HG02571 (cell line): ENCODE data around the gene EFCC1.

Experiments
- ATAC-seq: cut with Tn5 transposase; IDR thresholded peaks from one replicate; pipeline ENCODE4 v1.9.1; 2021; ENCODE audit warnings: mild to moderate bottlenecking, moderate library complexity; ENCODE audit not compliant: unreplicated experiment

EFCC1 gene

GRCh38 chr3:129001101-129001805 lies at the start of gene EFCC1:
EFCC1 (plus strand) TSS chr3:129001304; CDS start chr3:129001629, 325 bp downstream.
- no peak for ATAC-seq

DNA sequence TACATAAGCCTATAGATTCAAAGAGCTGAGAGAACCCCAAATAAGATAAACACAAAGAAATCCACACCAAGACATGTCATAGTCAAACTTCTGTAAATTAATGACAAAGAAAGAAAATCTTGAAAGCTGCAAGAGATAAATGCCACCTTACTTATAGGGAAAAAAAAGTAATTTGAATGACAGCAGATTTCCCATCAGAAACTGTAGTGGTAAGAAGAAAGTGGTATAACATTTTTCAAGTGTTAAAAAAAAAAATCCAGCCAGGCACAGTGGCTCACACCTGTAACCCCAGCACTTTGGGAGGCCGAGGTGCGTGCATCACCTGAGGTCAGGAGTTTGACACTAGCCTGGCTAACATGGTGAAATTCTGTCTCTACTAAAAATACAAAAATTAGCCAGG lies 44.7 kb upstream of the EFCC1 start:
- ATAC-seq: no peak

GRCh38 chr3:128965280-128965679 lies 35.8 kb upstream of the EFCC1 start:
- no peak for ATAC-seq

DNA sequence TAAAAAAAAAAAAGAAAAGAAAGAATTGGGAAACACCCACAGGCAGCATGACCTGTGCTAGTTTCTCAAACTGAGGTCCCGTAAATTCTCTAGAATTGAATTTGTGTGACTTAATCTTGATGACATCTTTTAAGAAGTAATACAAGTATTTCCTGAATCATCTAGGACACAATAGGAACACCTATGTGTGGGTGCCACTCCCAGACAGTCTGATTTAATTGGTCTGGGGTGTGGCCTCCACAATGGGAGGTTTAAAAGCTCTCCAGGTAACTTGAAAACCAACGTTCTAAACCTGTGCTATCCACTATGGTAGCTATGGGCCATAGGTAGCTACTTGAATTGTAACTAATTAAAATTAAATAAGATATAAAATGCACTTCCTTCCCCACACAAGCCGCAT lies 35.3 kb upstream of the EFCC1 start:
- ATAC-seq: no peak

DNA sequence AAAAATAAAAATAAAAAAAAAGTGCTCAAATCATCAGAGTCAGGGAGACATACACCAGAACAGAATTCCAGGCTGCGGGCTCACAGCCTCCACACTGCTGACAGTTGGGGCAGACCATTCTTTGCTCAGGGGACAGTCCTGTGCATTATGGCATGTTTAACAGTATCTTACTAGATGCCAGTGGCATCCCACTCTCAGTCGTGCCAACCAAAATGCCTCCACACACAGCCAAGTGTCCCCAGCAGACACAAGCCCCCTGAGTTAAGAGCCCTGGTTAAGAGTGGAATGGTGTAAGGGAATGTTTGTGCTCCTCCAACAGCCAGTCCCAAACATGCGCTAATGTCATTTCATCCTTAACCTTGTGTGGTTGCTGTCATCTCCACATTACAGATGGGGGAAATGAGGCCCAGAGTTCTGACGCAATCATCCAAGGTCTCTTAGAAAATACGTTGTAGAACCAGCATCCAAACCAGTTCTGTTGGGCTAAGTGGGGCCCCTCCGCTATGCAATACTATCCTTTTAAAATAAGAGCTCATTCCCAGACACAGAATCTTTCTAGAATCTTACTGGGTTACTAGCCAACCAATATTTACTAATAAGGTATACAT lies 33.3 kb upstream of the EFCC1 start:
- no peak for ATAC-seq

DNA sequence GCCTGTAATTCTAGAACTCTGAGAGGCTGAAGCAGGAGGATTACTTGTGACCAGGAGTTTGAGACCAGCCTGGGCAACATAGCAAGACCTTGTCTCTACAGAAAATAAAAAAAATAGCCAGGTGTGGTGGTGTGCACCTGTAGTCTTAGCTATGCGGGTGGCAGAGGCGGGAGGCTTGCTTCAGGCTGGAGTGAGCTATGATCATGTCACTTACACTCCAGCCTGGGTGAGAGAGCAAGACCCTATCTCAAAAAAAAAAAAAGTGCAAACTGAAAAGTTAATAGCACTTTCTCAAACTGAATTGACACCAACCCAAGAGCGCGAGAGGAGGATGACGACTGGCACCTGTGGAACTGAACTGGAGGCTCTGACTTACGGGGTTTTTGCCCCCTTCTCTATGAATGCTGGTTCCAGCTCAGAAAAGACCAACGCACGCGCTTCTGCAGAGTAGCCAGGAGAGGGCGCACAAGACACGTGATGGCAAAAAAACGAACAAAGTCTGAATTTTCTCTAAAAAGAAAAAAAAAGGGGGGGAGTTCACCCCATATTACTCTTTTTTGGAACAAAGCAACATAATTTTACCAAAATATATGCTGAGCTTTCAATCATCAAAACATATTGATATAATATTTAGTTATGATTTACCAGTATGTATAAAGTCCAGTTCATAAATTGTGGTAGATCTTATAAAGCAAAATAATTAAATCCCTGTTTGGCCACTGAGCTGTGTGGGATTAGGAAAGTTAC lies 30.9 kb upstream of the EFCC1 start:
- ATAC-seq: no peak

DNA sequence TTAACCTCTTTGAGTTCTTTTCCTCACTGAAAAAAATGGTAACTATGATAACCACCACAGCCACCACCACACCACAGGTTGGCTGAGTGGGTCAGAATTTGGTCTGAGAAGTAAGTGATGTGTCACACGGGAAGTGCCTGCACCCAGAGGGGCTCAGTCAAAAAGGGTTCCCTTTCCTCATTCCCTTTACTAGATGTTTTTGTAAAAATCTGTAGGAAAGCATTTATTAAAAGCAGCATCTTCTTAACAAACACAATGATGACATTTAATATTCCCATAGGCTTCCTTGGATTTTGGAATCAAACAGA lies 30.4 kb upstream of the EFCC1 start:
- ATAC-seq: no peak

GRCh38 chr3:128971421-128972100 lies 29.5 kb upstream of the EFCC1 start:
- no peak for ATAC-seq

DNA sequence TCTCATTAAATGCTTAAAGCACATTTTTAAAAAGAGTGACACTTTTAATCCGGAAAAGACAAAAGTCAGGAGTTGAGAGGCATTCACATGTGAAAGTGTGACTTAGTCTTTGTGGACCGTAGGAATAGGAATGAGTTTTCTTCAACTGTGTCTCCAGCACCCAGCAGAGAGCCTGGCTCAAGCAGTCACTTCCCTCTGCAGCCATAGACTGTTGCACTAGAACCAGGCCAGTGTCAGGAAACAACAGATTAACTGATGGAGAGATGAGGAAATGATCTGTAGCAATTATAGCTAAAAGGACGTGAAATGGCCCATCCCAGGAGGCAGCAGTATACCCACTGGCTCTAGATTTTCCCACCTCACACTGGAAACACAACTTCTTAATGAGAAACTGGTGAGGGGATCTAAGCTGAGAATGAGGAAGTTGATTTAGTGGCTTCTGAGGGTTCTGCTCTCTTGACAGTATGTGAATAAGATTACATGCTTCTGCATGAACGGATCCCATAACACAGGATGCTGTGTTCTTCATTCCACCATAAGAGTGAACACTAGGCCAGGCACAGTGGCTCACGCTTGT lies 27.0 kb upstream of the EFCC1 start:
- no peak for ATAC-seq

GRCh38 chr3:128975276-128975675 lies 25.8 kb upstream of the EFCC1 start:
- no peak for ATAC-seq

DNA sequence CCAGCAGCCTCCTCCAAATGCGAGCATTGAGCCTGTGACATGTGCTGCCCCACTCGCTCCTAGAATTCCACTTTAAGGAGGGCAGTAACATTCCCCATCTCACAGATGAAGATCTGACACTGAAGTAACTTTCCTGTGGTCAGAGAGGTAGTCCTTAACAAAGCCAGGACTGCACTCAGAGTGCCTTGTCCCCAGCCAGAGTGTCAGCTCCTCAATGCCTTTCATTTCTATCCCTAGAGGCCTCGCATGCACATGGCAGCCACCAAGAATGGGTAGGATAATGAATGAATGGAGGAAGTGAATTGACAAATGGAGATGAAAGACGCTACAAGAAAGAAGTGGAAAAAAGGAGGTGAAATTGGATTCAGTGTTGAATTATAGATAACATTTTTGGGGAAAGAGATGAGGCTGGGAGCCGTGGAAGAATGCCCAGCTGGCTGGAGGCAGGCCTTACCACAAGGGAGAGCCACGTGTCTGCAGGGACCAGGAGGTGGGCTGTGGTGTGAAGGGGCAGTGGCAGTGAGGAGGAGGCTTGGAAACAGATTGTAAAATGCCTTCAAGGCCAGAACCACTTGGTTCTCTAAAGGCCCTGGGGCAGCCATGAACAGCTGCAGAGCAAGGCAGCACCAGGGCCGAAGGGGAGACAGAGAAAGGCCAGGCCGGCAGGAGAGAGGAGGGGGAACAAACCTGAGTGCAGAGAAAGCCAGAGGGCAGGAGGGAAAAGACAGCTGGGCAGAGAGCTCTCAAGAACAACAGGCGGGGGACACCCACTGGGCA lies 17.6 kb upstream of the EFCC1 start:
- ATAC-seq: no peak

DNA sequence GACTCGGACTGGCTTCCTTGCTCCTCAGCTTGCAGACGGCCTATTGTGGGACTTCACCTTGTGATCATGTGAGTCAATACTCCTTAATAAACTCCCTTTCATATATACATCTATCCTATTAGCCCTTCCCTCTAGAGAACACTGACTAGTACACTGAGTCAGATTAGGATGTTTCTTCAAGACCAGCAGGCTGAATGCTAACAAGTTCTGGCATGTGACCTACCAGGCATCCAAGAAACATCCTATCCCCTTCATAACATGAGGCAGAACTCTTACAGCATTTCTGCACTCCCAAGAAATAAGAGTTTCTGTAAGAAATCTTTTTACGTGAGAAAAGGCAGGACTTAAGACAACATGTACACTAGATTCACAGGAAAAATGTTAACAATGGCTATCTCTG lies 16.5 kb upstream of the EFCC1 start:
- ATAC-seq: no peak

- no peak for ATAC-seq
Measured at GRCh38 chr3:128987302-128988100, 13.6 kb upstream of the EFCC1 start.

- no peak for ATAC-seq
Measured at GRCh38 chr3:128988286-128988685, 12.8 kb upstream of the EFCC1 start.

- no peak for ATAC-seq
Measured at GRCh38 chr3:128991355-128991895, 9.7 kb upstream of the EFCC1 start.

GRCh38 chr3:128992926-128993460 lies 8.1 kb upstream of the EFCC1 start:
- ATAC-seq: no peak

DNA sequence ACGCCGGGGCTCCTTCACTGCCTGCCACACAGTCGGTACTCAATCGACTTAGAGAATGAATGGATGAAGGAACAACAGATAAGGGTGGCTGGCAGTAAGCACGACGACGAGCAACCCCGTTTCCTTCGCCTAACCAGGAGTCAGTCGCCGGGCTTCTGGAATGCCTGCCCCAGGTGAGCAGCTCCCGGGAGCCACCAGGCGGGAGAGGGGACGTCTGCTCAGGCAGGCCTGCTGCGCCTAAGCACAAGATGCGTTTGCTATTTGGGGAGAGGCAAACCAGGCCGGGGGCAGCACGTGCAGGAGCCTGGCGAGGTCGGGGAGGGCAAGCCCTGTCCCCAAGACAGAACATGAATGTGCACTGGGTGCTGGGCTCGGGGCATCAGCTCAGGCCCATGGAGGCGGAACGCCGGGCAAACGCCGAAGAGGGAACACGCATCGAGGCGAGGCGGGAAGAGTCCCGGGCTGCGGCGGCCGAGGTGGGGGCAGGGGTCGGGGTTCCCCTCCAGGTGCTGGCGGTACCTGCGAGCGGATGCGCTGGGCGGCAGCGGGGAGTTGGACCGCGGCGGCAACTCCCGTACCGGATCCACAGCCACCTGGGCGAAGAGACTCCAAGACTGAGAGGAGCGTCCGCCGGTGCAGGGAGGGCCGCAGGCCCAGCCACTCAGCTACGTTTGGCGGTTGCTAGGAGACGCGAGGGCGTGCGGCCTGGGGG lies 7.5 kb upstream of the EFCC1 start, which contains the start of gene CFAP92:
CFAP92 (minus strand) TSS at position 616 of the 712 bp plus-strand sequence. CDS start 772 bp downstream, outside the sequence.
- peak; percentile 91 for ATAC-seq

- ATAC-seq: no peak
Measured at GRCh38 chr3:128994173-128994512, 7.0 kb upstream of the EFCC1 start.
